GM08714 (cell line): ENCODE data around the gene ULK1.
A peak's percentile ranks its signal among the peaks of the same experiment; 100 is the strongest.

Source experiments
- H3K4me3 ChIP-seq: fragments of 200-500 bp; sonication (Bioruptor generic); 2 replicates; pipeline ENCODE4 v1.5.1; 2014; ENCODE audit warnings: mild to moderate bottlenecking, low read length, inconsistent platforms
- ZNF274 ChIP-seq: IDR thresholded peaks from 2 replicates; pipeline ENCODE4 v1.6.1; 2012; ENCODE audit warnings: mild to moderate bottlenecking, low read depth, low read length

Gene ULK1

GRCh38 chr12:131920902-131921840 lies 26.7 kb downstream of the ULK1 start:
- TF ChIP-seq ZNF274: no peak
- no peak overlapping the region for H3K4me3 ChIP-seq

- no peak overlapping the region for H3K4me3 ChIP-seq
- TF ChIP-seq ZNF274: no peak
Measured at GRCh38 chr12:131921866-131922769, 27.7 kb downstream of the ULK1 start.

GRCh38 chr12:131922772-131923171 lies 28.4 kb downstream of the ULK1 start:
- no peak overlapping the region for H3K4me3 ChIP-seq
- no peak for TF ChIP-seq ZNF274

GRCh38 chr12:131923260-131923659 lies 28.8 kb downstream of the ULK1 start:
- no peak for TF ChIP-seq ZNF274
- no peak overlapping the region for H3K4me3 ChIP-seq

- no peak overlapping the region for H3K4me3 ChIP-seq
- no peak for TF ChIP-seq ZNF274
Measured at GRCh38 chr12:131927110-131928079, 33.0 kb downstream of the ULK1 start.

GRCh38 chr12:131928080-131928710 lies 33.8 kb downstream of the ULK1 start:
- no peak for TF ChIP-seq ZNF274
- peak overlapping the region; percentile 72 for H3K4me3 ChIP-seq

- peak within 1 kb of the TSS; percentile 94 for H3K4me3 ChIP-seq
- no peak for TF ChIP-seq ZNF274
Measured at GRCh38 chr12:131928711-131929580, 34.5 kb downstream of the ULK1 start, which contains the start of gene PUS1. Gene PUS1, plus strand, starts transcription at chr12:131929276. Its CDS starts 447 bp downstream, at chr12:131929723.

- no peak for TF ChIP-seq ZNF274
- H3K4me3 ChIP-seq: peak overlapping the region; percentile 94
Measured at GRCh38 chr12:131929581-131930456, 35.4 kb downstream of the ULK1 start.

GRCh38 chr12:131930510-131930909 lies 36.1 kb downstream of the ULK1 start:
- H3K4me3 ChIP-seq: peak overlapping the region; percentile 94
- TF ChIP-seq ZNF274: no peak

GRCh38 chr12:131933387-131933786 lies 39.0 kb downstream of the ULK1 start:
- TF ChIP-seq ZNF274: no peak
- H3K4me3 ChIP-seq: no peak overlapping the region

- H3K4me3 ChIP-seq: no peak overlapping the region
- TF ChIP-seq ZNF274: no peak
Measured at GRCh38 chr12:131934535-131934934, 40.1 kb downstream of the ULK1 start.
